Ascending aorta (tissue), 2 donors: Measurements from ENCODE around the gene CREB3L2. TPM values are rescaled to one million over a fixed set of nuclear protein-coding genes. Genes with fewer than 3 reads are reported as not detected.
"Not testable (repeated sequence)": the region's sequence is repeated elsewhere in the genome, so short reads cannot be mapped to it uniquely, and the experiment has no call there.

Experiments
- DNase-seq, 2 donors: peaks; one replicate each; pipeline ENCODE4 v3.0.0-alpha.2; 2019; ENCODE audit warnings: low spot score in 2 of 2
- H3K27ac ChIP-seq, 2 donors: fragments of 200-600 bp; sonication (generic); one replicate each; pipeline ENCODE4 v1.5.1; 2016 to 2017; ENCODE audit warnings: mild to moderate bottlenecking in 1 of 2
- H3K27me3 ChIP-seq: fragments of 200-600 bp; sonication (generic); one replicate; pipeline ENCODE4 v1.5.1; 2017
- H3K36me3 ChIP-seq, 2 donors: fragments of 200-600 bp; sonication (generic); one replicate each; pipeline ENCODE4 v1.5.1; 2016
- H3K4me1 ChIP-seq, 2 donors: fragments of 200-600 bp; sonication (generic); one replicate each; pipeline ENCODE4 v1.5.1; 2016 to 2017; ENCODE audit warnings: mild to moderate bottlenecking in 1 of 2
- H3K4me3 ChIP-seq, 2 donors: fragments of 200-600 bp; sonication (generic); one replicate each; pipeline ENCODE4 v1.5.1; 2016 to 2017; ENCODE audit warnings: mild to moderate bottlenecking in 1 of 2
- H3K9me3 ChIP-seq, 2 donors: fragments of 200-600 bp; sonication (generic); one replicate each; pipeline ENCODE4 v1.5.1; 2016
- CTCF ChIP-seq, 3 experiments: fragments of 200-600 bp in 2 of 3; fragments of 450-650 bp in 1 of 3; sonication (generic) in 2 of 3; IDR thresholded peaks; one replicate each; pipeline ENCODE4 v1.5.1; 2016 to 2019; ENCODE audit warnings: antibody characterized with exemption in 3 of 3, mild to moderate bottlenecking in 1 of 3, moderate library complexity in 1 of 3
- intact Hi-C: fragments of 100-400 bp; cut with DNase I; formaldehyde crosslinking; loops from one replicate; pipeline ENCODE4 v1.15.1; 2023
- total RNA-seq: library from RNA; depleted of rRNA; stranded (reverse); fragments of >200 nt; gene quantifications from one replicate; pipeline ENCODE4 v1.1.0, GENCODE V29; 2016

Gene CREB3L2
- total RNA-seq = 38.5 TPM

- intact Hi-C loops = loop anchor here (1.0 to 10.0 kb wide), 4 partner anchors 69 to 463 kb away; partner anchors contain the start of gene TRIM24
- peak in 1 of 2 donors; percentile 84 for DNase-seq
- no peak for TF ChIP-seq CTCF (IDR thresholded peaks at IDR 0.05)
- H3K4me3 ChIP-seq = peak within 1 kb of the TSS; percentile 71 to 73
- H3K9me3 ChIP-seq = no peaks in the 10 kb centered on the region
- H3K27ac ChIP-seq = peak within 1 kb of the TSS; percentile 83 to 95
- no peaks in the 10 kb centered on the region for H3K36me3 ChIP-seq
- peaks cover 0 to 17% of the 10 kb centered on the region in 2 donors for H3K4me1 ChIP-seq
- no peaks in the 10 kb centered on the region for H3K27me3 ChIP-seq
Measured at GRCh38 chr7:138001529-138002095, at the start of gene CREB3L2. Gene CREB3L2 (minus strand): TSS chr7:138002086. CDS start chr7:138001705, 381 bp downstream.

- H3K27me3 ChIP-seq = no peaks in the 10 kb centered on the region
- H3K9me3 ChIP-seq = no peaks in the 10 kb centered on the region
- intact Hi-C loops = no loop called here
- no peak for TF ChIP-seq CTCF (IDR thresholded peaks at IDR 0.05)
- no peak for DNase-seq
- H3K4me3 ChIP-seq = no peak overlapping the region
- H3K27ac ChIP-seq = no peak overlapping the region
- no peaks in the 10 kb centered on the region for H3K4me1 ChIP-seq
- no peaks in the 10 kb centered on the region for H3K36me3 ChIP-seq
Measured at GRCh38 chr7:138049505-138050116, 47.7 kb upstream of the CREB3L2 start.

GRCh38 chr7:138047907-138048306 is 46.0 kb upstream of the CREB3L2 start:
- H3K36me3 ChIP-seq = no peaks in the 10 kb centered on the region
- H3K27me3 ChIP-seq = no peaks in the 10 kb centered on the region
- no peak overlapping the region for H3K4me3 ChIP-seq
- no peaks in the 10 kb centered on the region for H3K9me3 ChIP-seq
- DNase-seq = no peak
- intact Hi-C loops = no loop called here
- no peak for TF ChIP-seq CTCF (IDR thresholded peaks at IDR 0.05)
- H3K4me1 ChIP-seq = no peaks in the 10 kb centered on the region
- no peak overlapping the region for H3K27ac ChIP-seq

GRCh38 chr7:138044897-138045296 is 43.0 kb upstream of the CREB3L2 start:
- Histone ChIP-seq H3K27ac (no peak overlapping the region), H3K27me3 (no peaks in the 10 kb centered on the region), H3K4me3 (no peak overlapping the region), H3K9me3 (no peaks in the 10 kb centered on the region), H3K4me1 (no peaks in the 10 kb centered on the region), H3K36me3 (no peaks in the 10 kb centered on the region)
- intact Hi-C loops = no loop called here
- no peak for DNase-seq
- TF ChIP-seq CTCF (IDR thresholded peaks at IDR 0.05) = no peak

GRCh38 chr7:138040063-138040462 is 38.2 kb upstream of the CREB3L2 start:
- DNase-seq, H3K27me3 ChIP-seq, H3K4me1 ChIP-seq, intact Hi-C loops, H3K36me3 ChIP-seq, H3K27ac ChIP-seq, H3K9me3 ChIP-seq, H3K4me3 ChIP-seq: not testable (repeated sequence)

- H3K36me3 ChIP-seq = no peaks in the 10 kb centered on the region
- H3K27ac ChIP-seq = no peak overlapping the region
- no peak for DNase-seq
- H3K4me1 ChIP-seq = no peaks in the 10 kb centered on the region
- H3K9me3 ChIP-seq = no peaks in the 10 kb centered on the region
- no peak for TF ChIP-seq CTCF (IDR thresholded peaks at IDR 0.05)
- no peak overlapping the region for H3K4me3 ChIP-seq
- no peaks in the 10 kb centered on the region for H3K27me3 ChIP-seq
- intact Hi-C loops = no loop called here
Measured at GRCh38 chr7:138036135-138036534, 34.2 kb upstream of the CREB3L2 start.
